Activated CD4-positive, alpha-beta T cell treated with anti-CD3 and anti-CD28 coated beads for 48 hours (primary cell): ENCODE data around the gene ATRN.

Source experiments
- DNase-seq: peaks from one replicate; pipeline ENCODE4 v3.0.0-alpha.2; 2020

The ATRN gene

DNA sequence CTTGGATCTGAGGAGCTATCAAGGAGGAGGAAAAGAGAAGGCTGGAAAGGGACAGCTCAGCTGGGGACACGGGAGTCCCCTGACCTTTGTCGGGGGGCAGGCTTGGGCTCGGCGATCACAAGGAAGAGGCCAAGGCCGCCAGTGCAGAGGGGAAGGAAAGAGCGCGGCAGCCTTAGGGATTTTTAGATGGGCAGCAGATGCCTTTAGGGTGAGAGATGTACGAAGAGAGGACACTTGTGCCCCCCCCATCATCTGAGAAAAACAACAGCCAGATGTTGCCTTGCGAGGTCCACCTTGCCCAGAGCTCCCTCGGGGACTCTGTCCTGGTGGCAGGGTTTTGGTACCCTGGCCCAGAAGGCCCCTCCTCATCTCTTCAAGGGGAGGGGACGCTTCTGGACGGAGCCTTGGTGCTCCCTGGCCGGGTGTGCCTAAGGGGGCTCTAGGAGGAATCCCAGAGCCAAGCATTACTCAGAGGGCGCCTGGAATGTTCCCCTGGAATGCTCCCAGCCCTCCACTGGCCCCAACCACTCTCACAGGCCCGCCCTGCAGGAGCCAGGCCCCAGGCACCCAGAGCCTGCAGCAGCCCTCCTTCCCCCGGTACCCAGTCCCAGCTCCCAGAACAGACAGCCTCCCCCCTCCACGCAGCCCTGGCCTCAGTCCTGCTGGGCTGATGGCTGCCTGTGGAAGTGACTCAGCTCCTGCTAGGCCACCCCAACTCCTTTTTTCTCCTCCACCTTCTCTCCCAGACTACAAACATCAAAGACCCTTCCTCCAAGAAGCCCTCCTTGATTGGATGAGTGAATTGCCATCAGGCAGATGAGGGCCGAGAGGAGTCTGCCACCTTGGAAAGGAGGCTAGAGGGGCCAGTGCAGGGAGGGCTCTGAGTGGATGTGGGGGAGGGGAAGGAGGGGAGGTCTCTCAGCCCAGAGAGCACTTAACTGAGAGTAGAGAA lies 209.2 kb downstream of the ATRN start:
- no peak for DNase-seq

- DNase-seq, result no peak
Measured at GRCh38 chr20:3680701-3681351, 210.0 kb downstream of the ATRN start.

DNA sequence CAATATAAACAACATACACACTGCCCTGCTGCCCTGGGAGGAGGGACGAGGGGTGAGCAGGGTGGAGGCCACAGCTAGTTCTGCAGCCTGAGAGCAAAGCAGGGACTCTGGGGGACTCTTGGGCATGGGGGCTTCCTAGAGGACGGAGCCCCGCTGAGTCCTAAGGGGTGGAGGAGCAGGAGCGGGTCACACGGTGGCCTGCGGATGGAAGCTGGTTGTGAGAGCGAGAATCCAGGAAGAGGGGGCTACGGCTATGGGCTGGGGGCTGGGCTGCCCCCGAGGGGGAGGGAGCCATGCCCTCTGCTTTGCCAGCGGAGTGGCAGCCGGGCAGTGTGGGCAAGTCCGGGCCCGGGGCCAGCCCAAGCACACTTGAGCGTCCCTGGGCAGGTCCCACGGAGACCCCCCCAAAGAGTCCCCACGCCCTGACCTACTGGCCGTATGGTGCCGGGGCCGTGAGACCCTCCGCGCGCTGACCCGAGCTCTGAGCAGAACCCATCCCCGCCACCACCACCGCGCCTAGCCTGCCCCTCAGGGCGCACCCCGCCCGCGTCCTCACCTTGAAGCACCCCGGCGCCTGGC lies 210.6 kb downstream of the ATRN start:
- no peak for DNase-seq

DNA sequence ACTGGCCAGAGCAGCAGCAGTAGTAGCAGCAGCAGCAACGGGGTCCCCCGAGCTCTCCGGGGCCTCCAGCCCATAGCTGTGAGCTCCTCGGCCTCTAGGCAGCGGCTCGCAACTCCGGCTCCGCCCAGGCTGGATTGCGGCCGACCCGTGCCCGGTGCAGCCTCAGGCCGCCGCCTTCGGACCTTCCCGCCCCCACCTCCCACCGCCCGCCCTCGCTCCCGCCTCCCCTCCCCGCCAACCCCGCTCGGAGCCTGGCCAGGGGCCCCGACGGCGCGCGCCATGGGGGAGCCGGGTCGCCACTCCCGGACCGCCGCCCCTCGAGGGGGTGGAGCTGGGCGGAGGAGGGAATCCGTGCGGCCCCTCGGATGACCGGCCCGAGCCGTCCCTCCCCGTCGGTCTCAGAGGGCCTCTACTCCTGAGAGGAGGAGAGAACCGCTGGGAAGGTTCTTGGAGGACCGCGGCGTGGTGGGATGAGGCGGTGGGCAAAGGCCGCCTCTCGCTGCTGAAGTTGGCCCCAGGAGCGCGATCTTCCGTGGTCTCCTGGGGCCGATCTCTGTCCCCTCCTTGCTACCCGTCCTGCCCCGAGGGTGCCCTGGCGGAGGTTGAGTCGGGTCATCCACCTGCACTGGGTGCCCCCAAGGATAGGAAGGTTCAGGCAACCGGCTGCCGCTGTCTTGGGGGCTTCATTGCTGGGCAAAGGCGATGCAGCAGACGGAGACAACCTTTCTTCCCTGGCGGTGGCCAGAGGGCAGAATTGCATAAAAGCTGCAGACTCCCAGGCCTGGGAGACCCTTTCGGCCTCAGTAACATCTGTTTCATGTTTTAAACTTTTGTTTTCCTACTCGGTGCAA lies 211.3 kb downstream of the ATRN start, which contains the start of gene ADAM33:
Gene ADAM33, minus strand, starts transcription at position 80 of the 851 bp plus-strand sequence. Its CDS starts 6 bp downstream, at position 74.
- no peak for DNase-seq

- DNase-seq, result no peak
Measured at GRCh38 chr20:3685341-3685740, 214.5 kb downstream of the ATRN start.

DNA sequence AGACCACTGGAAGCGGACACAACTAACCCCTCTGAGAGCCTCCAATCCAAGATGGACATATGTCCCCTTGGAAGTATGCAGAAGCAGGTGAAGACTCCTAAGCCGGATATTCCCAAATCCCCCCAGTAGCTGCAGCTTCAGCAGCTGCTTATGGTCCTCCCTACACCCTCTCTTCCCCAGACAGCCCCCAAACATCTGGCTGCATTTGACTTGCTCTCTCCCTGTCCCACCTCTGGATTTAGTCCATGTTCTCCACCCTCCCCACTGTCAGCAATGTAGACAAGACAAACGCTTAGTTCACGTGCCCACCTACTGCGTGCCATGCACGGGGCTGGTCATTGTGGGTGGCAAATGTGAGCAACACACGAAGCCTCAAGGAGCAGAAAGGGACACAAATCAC lies 215.6 kb downstream of the ATRN start:
- DNase-seq, result no peak

DNA sequence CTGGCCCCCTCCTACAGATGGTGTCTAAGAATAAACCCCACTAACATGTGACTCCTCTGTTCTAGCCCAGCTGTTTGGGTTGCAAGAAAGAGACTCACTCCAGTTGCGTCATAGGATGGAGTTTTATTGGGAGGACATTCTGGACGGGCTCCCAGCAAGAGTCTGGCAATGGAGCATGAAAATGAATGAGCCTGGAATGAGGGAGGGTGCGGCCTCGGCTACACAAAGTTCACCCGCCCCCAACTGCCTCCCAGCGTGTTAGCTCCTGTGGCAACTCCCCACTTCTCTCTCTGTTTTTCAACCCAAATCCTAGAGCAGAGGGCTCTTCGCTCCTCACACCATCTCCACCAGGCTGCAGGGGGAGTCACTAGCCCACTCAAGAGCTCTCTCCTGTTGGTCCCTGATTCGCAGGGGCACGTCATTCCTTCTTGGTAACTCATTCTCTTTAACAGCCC lies 216.1 kb downstream of the ATRN start:
- no peak for DNase-seq

DNA sequence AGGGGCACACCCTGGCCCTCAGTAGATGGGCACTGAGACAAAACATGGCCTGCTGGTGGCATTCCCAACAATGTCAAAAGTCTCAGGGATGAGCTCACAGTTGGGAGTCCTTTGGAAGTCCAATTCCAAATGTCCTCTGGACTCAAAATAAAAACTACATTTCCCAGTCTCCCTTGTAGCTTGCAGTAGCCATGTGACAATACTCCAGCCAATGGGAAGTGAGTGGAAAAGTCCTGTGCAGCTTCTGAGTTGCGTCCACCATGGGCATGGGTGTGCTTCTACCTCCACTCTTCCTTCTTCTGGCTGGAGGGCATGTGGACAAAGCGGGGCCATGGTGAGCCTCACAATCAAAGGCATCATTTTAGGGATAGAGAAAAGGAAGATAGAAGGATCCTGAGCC lies 216.8 kb downstream of the ATRN start:
- DNase-seq, result no peak

- DNase-seq, result no peak
Measured at GRCh38 chr20:3689978-3690377, 219.2 kb downstream of the ATRN start.

GRCh38 chr20:3690413-3690812 lies 219.6 kb downstream of the ATRN start:
- no peak for DNase-seq

DNA sequence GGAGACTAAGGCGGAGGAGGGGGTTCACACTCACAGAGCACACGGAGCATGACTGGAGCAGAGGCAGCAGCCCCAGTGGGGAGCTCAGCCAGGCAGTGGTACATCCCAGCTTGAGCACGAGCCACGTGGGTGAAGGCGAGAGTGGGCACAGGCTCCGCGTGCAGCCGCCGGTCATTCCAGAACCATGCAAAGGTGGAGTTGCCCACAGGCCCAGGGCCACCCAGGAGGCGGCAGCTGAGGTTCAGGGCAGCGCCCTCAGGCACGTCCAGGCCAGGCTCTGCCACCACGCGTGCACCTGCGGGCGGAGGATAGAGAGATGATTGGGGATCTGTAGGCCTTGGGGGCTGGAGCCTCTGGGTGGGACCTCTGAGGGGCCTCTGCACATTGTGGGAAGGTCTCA lies 220.5 kb downstream of the ATRN start:
- no peak for DNase-seq

GRCh38 chr20:3691897-3692296 lies 221.1 kb downstream of the ATRN start:
- DNase-seq, result no peak

GRCh38 chr20:3692706-3693294 lies 222.0 kb downstream of the ATRN start:
- no peak for DNase-seq

DNA sequence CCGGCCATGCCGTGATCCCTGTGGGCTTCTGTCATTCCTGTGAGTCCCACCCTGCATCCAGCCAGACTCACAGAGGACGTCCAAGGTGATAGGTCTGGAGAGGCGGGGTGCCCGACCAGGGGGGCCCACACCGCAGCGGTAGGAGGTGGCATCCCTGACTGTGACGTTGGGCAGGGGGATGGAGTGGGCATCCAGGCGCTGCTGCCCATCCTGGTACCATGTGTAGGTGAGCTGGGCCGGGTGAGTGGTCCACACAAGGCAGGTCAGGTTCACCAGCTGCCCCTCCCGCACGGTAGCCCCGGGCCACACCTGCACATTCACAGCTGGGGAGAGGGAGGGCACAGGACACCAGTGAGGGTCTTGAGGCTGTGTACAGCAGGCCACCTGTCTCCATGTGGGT lies 222.6 kb downstream of the ATRN start:
- DNase-seq, result no peak

- DNase-seq, result no peak
Measured at GRCh38 chr20:3694864-3695263, 224.0 kb downstream of the ATRN start.

DNA sequence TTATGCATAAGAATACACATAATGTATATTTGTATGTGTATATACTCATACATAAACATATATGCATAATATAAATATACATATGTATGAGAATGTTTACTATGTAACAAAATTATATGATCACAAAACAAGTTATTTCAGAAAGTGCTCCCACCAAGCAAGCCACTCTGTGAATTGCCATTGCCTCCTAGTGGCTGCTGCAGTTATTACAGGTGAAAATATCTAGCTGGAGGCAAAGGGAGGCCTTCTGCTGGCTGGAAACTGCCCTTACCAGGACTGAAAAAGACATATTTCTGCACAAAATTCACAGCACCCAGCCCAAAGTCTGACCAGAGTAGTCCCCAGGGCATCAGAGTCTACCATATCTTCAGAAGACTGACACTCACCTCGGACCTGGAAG lies 225.4 kb downstream of the ATRN start:
- peak; percentile 27 for DNase-seq

DNA sequence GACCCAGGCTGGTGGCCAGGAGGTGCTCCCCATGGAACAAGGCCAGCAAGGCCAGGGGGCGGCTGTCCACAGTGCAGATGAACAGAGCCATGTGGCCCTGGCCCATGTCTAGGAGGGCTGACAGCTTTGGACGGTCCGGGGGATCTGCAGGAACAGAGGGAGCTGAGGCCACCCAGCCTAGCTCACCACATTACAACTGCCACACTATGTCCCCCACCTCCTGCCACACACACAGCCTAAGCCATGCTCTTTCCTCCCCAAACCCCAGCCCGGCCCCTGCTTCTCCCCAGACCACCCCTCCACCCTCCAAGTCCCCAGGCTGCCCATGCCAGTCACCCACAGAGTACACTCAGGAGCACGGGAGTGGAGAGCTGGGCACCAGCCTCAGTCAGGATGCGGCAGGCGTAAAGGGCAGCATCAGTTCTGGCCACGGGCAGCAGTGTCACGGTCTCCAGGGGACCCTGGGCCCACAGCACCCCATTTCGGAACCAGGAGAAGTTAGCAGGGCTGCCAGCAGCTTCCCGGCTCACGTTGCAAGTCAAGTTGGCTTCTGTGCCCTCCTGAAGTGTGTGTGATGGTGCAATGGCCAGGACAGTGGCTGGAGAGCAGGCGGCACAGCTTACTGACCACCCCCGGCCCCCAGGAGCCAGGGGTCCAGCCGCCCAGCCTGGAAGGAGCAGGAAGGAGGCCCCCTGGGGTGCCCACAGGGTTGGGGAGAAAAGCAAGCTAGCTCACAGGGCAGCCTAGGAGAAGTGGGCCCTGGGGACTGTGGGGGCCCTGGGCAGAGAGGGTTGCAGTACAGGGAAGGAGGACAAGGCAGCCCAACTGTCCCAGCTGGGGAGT lies 226.1 kb downstream of the ATRN start:
- no peak for DNase-seq

- no peak for DNase-seq
Measured at GRCh38 chr20:3697588-3698305, 226.9 kb downstream of the ATRN start.

DNA sequence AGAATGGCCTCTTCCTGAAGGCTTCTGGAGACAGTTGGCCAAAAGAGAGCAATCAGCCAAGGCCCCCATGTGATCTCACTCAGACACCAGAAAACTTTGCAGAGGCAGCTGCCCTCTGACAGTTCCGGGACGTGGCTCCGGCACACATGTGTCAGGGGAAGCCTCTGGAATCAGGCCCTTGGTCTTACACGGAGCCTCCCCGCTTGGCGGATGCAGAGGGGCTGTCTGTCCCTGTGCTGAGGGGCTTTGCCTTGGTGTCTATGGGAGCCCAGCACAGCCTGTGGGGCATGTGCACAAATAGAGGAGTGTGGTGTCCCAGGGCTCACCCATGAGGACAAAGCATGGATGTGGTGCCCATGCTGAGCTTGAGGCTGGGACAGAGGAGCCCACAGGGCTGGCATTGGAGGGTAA lies 227.8 kb downstream of the ATRN start:
- no peak for DNase-seq

DNA sequence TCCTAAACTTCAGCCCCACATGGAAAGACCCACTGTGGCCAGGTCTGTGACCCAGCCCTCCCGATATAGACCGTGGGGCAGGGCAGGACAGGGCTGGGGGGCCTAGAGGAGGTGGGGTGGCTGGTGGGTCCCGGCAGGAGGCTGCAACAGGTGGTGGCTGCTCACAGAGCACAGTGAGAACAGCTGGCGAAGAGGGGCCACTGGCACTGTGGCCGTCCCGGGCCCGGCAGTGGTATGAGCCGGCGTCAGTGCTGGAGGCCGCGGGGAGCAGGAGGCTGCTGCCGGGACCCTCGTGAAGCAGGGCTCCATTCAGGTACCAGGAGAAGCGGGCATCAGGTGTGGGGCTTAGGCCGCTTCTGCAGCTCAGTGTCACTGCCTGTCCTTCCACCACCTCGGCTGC lies 228.2 kb downstream of the ATRN start:
- no peak for DNase-seq
